ENCODE results near the gene RHBDF1.

RHBDF1 gene

GRCh38 chr16:9903-10665 lies 62.3 kb downstream of the RHBDF1 start:
- H3K4me3 ChIP-seq (ENCODE audit: low read depth, low read length), result peak overlapping the region; percentile 39
- no peak for DNase-seq (ENCODE audit: low read depth)
- TF ChIP-seq, protein P1, sequence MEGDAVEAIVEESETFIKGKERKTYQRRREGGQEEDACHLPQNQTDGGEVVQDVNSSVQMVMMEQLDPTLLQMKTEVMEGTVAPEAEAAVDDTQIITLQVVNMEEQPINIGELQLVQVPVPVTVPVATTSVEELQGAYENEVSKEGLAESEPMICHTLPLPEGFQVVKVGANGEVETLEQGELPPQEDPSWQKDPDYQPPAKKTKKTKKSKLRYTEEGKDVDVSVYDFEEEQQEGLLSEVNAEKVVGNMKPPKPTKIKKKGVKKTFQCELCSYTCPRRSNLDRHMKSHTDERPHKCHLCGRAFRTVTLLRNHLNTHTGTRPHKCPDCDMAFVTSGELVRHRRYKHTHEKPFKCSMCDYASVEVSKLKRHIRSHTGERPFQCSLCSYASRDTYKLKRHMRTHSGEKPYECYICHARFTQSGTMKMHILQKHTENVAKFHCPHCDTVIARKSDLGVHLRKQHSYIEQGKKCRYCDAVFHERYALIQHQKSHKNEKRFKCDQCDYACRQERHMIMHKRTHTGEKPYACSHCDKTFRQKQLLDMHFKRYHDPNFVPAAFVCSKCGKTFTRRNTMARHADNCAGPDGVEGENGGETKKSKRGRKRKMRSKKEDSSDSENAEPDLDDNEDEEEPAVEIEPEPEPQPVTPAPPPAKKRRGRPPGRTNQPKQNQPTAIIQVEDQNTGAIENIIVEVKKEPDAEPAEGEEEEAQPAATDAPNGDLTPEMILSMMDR (IDR thresholded peaks at IDR 0.05; ENCODE audit: insufficient read depth, low read depth, low read length, missing control alignments), result no peak
